Adrenal gland (tissue), 5 donors: ENCODE measurements around the gene ABLIM1.

Experiments
- CTCF ChIP-seq, 6 experiments: fragments of 450-650 bp in 4 of 6; fragments of 200-600 bp in 2 of 6; sonication (generic) in 1 of 6; IDR thresholded peaks; 1 replicate in 5 of 6; 2 replicates in 1 of 6; pipeline versions ENCODE4 v1.5.1 to v1.8.0; 2016 to 2021; ENCODE audit warnings: antibody characterized with exemption in 6 of 6, mild to moderate bottlenecking in 2 of 6, moderate library complexity in 1 of 6
- POLR2A ChIP-seq, 2 donors: fragments of 450-650 bp; IDR thresholded peaks; one replicate each; pipeline ENCODE4 v1.6.1; 2017; ENCODE audit warnings: antibody characterized with exemption in 2 of 2, mild to moderate bottlenecking in 2 of 2, moderate library complexity in 1 of 2
- donor health status: DM: no; HTN: no; CAD: no.

GRCh38 chr10:114547056-114547455, 111.0 kb downstream of the ABLIM1 start:
- TF ChIP-seq POLR2A (IDR thresholded peaks at IDR 0.05) (no peak), CTCF (IDR thresholded peaks at IDR 0.05) (no peak)
